Measurements from ENCODE around the gene CDH5.

The CDH5 gene

GRCh38 chr16:66429290-66429962 lies 62.9 kb downstream of the CDH5 start:
- TF ChIP-seq MYC (IDR thresholded peaks at IDR 0.05; ENCODE audit: low read depth, low read length) (no peak), CTCF (IDR thresholded peaks at IDR 0.05; ENCODE audit: low read depth, low read length) (peak; percentile 10)
- no peak overlapping the region for H3K4me3 ChIP-seq (ENCODE audit: low read depth, low read length)
- DNase-seq (ENCODE audit: low read depth), result no peak

- H3K4me3 ChIP-seq (ENCODE audit: low read depth, low read length), result no peak overlapping the region
- TF ChIP-seq MYC (IDR thresholded peaks at IDR 0.05; ENCODE audit: low read depth, low read length), result no peak
- TF ChIP-seq MAX (IDR thresholded peaks at IDR 0.05; ENCODE audit: low read depth, low read length), result no peak
- no peak for TF ChIP-seq POLR2A (IDR thresholded peaks at IDR 0.05; ENCODE audit: extremely low read depth, insufficient read length)
- no peak for TF ChIP-seq CTCF (IDR thresholded peaks at IDR 0.05; ENCODE audit: low read depth, low read length)
- DNase-seq (ENCODE audit: low read depth), result no peak
Observed at GRCh38 chr16:66430214-66430613, 63.7 kb downstream of the CDH5 start.

- no peak for DNase-seq (ENCODE audit: low read depth)
- no peak overlapping the region for H3K4me3 ChIP-seq (ENCODE audit: low read depth, low read length)
- TF ChIP-seq MAX (IDR thresholded peaks at IDR 0.05; ENCODE audit: low read depth, low read length), result no peak
- TF ChIP-seq MYC (IDR thresholded peaks at IDR 0.05; ENCODE audit: low read depth, low read length), result no peak
- no peak for TF ChIP-seq POLR2A (IDR thresholded peaks at IDR 0.05; ENCODE audit: extremely low read depth, insufficient read length)
- no peak for TF ChIP-seq CTCF (IDR thresholded peaks at IDR 0.05; ENCODE audit: low read depth, low read length)
Observed at GRCh38 chr16:66431760-66432159, 65.3 kb downstream of the CDH5 start.

- TF ChIP-seq MAX (IDR thresholded peaks at IDR 0.05; ENCODE audit: low read depth, low read length), result no peak
- no peak for TF ChIP-seq MYC (IDR thresholded peaks at IDR 0.05; ENCODE audit: low read depth, low read length)
- TF ChIP-seq POLR2A (IDR thresholded peaks at IDR 0.05; ENCODE audit: extremely low read depth, insufficient read length), result no peak
- no peak for TF ChIP-seq CTCF (IDR thresholded peaks at IDR 0.05; ENCODE audit: low read depth, low read length)
- no peak overlapping the region for H3K4me3 ChIP-seq (ENCODE audit: low read depth, low read length)
- no peak for DNase-seq (ENCODE audit: low read depth)
Observed at GRCh38 chr16:66432429-66432828, 65.9 kb downstream of the CDH5 start.

- TF ChIP-seq MYC (IDR thresholded peaks at IDR 0.05; ENCODE audit: low read depth, low read length) (no peak), POLR2A (IDR thresholded peaks at IDR 0.05; ENCODE audit: extremely low read depth, insufficient read length) (no peak), CTCF (IDR thresholded peaks at IDR 0.05; ENCODE audit: low read depth, low read length) (no peak), MAX (IDR thresholded peaks at IDR 0.05; ENCODE audit: low read depth, low read length) (no peak)
- no peak overlapping the region for H3K4me3 ChIP-seq (ENCODE audit: low read depth, low read length)
- peak; percentile 37 for DNase-seq (ENCODE audit: low read depth)
Observed at GRCh38 chr16:66434619-66435430, 68.3 kb downstream of the CDH5 start.
